Neural cell (in vitro differentiated cells): Measurements from ENCODE around the gene PLCB1.

Experiments used
- EP300 ChIP-seq: fragments of 450-650 bp; conservative IDR thresholded peaks from 2 replicates; pipeline ENCODE4 v1.6.1; 2014; ENCODE audit warnings: antibody characterized with exemption, mild to moderate bottlenecking, moderate library complexity; ENCODE audit not compliant: poor library complexity, severe bottlenecking
- EZH2 ChIP-seq: fragments of 200-600, 300-800 bp; shearing (Covaris generic), sonication (generic); IDR thresholded peaks from 2 replicates; pipeline ENCODE4 v1.6.1; 2014; ENCODE audit warnings: antibody characterized with exemption, low read length, borderline replicate concordance, mild to moderate bottlenecking; ENCODE audit not compliant: insufficient read depth, poor library complexity, severe bottlenecking
- MXI1 ChIP-seq: fragments of 450-650 bp; conservative IDR thresholded peaks from 2 replicates; pipeline ENCODE4 v1.6.1; 2014; ENCODE audit warnings: antibody characterized with exemption, mild to moderate bottlenecking; ENCODE audit not compliant: poor library complexity, severe bottlenecking
- POLR2AphosphoS5 ChIP-seq: IDR thresholded peaks from 2 replicates; pipeline ENCODE4 v1.6.1; 2012
- TAF1 ChIP-seq: IDR thresholded peaks from 2 replicates; pipeline ENCODE4 v1.6.1; 2012; ENCODE audit warnings: low read depth
- TF ChIP-seq, protein P1 (sequence below): fragments of 450-650 bp; IDR thresholded peaks from 2 replicates; pipeline ENCODE4 v1.5.1; 2014; ENCODE audit warnings: antibody characterized with exemption, mild to moderate bottlenecking, moderate library complexity; ENCODE audit not compliant: poor library complexity, severe bottlenecking

DNA sequence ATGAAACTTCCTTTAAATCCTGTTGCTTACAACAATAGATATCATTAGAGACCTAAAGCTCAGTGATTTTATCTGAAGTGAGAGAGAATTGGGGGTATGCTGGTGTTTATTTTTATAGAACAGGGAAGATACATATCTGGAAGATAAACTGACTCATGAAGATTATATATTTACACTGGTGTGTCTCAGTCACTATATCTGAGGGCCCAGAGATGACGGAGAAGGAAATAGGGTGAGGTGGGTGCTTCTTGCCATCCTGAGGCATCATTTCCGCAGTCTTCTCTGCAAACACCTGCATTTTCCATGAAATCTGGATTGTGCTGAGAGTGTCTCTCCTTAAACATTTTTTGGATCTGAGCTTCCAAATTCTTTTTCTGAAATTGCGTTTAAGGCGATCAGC is 5.9 kb upstream of the PLCB1 start:
- TF ChIP-seq, protein P1, sequence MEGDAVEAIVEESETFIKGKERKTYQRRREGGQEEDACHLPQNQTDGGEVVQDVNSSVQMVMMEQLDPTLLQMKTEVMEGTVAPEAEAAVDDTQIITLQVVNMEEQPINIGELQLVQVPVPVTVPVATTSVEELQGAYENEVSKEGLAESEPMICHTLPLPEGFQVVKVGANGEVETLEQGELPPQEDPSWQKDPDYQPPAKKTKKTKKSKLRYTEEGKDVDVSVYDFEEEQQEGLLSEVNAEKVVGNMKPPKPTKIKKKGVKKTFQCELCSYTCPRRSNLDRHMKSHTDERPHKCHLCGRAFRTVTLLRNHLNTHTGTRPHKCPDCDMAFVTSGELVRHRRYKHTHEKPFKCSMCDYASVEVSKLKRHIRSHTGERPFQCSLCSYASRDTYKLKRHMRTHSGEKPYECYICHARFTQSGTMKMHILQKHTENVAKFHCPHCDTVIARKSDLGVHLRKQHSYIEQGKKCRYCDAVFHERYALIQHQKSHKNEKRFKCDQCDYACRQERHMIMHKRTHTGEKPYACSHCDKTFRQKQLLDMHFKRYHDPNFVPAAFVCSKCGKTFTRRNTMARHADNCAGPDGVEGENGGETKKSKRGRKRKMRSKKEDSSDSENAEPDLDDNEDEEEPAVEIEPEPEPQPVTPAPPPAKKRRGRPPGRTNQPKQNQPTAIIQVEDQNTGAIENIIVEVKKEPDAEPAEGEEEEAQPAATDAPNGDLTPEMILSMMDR = no peak
- TF ChIP-seq EP300 (no peak), TAF1 (no peak), EZH2 (no peak), POLR2AphosphoS5 (no peak), MXI1 (no peak)
